Activated effector memory CD4-positive, alpha-beta T cell treated with anti-CD3 and anti-CD28 coated beads, Interleukin-2, amount 50 U/mL, for 16 hours (primary cell): ENCODE measurements around the gene DYNC2LI1.

Source experiments
- DNase-seq: peaks from one replicate; pipeline ENCODE4 v3.0.0-alpha.2; 2020

Gene DYNC2LI1

DNA sequence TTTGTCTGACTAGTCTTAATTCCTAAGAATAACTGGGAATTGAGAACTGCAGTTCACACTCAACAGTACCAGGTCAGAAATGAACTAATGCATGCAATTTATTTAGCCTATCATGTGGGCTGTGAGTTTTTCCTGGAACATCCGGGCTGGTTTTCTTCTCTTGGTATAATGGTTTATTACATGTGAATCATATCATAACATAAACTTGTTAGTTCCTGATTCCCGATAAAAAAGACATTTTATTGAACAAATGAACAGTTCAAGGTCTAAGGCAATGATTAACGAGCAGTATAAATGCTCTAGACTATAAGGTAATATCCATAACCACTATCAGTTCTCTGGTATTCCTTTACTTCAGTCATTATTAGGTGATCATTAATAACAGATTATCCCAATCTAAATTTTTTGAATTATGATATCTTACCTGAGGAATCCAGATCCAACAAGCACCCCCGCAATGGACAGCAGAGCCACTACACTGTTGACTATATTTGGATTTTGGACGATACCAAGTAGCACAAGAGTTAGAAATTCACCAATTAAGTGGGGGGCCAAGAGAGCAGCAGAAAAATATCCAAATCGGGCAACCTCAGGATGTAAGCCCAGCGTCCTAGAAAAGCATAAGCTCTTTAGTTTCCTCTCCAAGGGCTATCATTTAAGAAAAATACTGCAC lies 45.8 kb downstream of the DYNC2LI1 start:
- DNase-seq, result no peak

DNA sequence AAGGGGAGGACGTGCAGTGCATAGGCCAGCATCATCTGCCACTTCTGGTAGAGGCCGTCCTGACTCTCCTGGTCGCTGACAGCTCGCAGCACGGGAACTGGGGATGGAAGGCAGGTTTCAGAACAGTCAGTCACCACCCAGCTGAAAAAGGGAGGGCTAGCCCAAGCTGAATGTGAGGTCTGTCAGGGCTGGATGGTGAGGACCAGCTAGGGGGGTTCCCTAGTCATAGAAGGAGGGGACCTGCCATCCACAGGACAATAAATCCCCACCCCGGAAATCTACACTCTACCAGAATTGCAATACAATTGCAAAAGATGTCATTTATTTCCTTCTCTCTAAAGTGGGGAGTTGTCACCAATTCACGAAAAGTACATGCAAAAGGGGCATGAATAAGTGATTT lies 49.0 kb downstream of the DYNC2LI1 start:
- no peak for DNase-seq

DNA sequence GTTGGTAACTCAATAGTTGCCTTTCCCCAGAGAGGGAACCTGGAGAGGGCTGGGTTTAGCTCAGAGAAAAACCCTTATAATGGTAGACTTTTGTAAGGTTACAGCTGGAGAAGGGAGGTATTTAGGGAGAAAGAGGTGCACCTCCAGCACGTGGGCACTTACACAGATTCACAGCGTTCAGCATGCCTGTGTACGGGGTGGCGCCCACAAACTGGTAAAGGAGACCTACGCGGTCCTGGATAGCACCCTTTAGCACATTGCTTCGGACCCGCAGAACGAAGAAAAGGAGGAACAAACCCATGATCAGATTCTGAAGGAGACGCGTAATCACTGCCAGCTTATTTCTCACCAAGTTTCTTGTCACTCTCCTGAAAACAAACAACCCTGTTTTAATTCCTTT lies 49.9 kb downstream of the DYNC2LI1 start:
- no peak for DNase-seq

DNA sequence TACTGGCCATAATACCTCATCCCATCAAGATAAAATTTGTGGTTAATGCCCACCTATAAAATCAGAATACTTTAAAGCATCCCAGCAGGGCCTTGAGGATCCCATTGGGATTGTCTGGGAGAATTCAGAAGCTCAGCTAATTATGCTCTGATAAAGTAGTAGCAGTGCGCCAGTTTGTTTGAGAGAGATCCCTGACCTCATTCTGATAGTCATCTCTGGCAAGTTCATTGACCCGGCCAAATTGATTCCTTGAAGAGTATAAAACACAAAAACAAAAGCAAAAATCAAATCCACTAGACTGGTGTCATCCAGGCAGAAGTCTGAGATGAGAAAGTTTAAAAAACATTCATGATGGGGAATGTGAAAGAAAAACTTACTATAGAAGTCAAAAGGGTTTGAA lies 50.7 kb downstream of the DYNC2LI1 start:
- DNase-seq, result no peak

DNA sequence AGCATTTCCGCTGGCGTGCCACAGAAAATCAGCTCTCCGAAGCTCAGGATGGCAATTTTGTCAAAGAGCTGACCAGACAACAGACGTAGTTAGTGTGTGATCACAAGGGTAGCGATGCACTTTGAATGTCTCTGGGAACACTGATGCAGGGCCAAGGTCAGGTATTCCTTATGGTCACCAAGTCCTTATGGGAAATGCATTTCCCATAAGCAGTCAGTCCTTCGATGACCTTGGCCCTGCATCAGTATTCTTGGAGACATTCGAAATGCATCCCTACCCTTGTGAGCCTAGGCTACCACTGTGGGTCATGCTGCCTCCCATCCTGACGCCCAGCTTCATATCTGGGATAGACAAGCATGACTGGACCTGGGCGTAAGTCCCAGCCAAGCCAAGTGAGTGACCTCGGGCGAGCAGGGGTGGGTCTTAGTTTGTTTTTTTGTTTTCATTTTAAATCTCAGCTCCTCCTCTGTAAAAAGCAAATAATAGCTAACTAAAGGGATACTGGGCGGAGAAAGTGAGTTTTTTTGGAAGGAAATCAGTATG lies 51.2 kb downstream of the DYNC2LI1 start:
- no peak for DNase-seq

DNA sequence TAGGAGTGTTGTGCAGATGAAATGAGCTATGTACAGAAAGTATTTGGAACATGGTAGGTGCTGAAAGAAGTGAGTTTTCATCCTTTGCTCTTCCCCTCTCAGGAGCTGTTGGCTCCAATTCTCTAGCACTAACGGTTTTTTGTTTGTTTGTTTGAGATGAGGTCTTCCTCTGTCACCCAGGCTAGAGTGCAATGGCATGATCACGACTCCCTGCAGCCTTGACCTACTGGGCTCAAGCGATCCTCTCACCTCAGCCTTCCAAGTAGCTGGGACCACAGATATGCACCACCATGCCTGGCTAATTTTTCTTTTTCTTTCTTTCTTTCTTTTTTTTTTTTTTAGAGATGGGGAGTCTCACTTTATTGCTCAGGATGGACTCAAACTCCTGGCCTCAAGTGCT lies 52.0 kb downstream of the DYNC2LI1 start:
- no peak for DNase-seq

DNA sequence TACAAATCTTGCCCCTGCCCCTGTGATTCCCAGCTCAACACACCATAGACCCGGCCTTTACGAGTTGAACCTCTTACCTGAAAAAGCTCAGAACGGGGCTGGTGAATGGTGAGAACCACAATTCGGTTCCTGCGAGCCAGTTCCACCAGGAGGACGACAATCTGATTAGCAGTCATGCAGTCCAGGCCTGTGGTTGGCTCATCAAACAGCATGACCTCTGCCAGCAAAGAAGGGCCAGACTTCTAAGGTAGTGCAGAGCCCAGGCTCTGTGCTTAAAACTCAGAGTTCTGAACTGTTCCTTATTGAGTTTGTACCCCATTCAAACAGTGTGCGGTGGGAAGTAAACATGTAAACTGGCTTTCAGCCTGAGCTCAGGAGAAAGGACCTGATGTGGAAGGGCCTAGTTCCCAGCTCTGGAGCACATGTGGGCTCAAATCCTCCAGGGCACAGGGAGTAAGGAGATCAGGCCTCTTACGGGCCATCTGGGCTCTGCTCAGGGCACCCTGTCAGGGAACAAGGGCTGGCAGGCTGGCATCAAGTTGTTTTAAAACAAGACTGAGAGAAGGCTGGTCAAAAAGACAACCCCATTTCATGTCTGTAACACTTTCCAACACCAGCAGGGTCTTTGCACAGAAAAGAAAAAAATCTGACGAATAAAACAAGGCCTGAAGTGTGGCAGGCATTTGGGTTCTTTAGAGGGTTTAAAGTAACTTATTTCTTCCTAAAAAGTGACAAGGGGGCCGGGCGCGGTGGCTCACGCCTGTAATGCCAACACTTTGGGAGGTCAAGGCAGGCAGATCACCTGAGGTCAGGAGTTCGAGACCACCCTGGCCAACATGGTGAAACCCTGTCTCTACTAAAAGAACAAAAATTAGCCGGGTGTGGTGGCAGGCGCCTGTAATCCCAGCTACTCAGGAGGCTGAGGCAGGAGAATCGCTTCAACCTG lies 52.7 kb downstream of the DYNC2LI1 start:
- no peak for DNase-seq

DNA sequence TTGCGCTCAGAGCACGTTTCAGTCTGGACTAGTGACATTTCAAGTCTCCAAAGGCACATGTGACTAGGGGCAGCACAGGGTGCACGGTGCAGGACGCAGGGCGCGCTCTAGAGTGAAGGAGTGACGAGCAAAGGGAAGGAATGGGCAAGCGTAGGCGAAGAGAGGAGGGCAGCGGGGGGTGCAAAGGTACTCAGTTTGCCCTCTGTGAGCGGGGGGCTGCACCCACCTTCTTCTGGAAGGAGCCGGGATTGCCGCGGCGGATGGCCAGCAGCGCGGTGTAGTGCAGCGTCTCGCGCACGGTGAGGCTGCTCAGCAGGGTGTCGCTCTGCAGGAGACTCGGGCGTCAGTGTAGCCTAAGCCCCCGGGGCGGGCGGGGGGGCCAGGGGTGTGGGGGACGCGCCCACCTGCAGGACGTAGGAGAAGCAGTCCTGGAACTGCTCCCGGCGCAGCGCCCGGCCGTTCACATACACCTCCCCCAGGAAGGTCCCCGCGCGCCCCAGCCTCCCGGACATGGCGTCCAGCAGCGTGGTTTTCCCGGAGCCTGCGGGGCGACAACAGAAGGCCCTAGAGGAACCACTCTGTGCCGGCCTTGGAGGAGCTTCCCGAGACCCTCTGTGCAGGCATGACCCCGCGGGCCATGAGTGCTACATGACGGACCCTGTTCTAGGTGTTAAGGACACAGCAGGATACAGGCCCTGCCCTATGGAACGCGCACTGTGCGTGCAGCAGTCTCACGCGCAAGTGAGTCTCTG lies 57.9 kb downstream of the DYNC2LI1 start:
- no peak for DNase-seq

DNA sequence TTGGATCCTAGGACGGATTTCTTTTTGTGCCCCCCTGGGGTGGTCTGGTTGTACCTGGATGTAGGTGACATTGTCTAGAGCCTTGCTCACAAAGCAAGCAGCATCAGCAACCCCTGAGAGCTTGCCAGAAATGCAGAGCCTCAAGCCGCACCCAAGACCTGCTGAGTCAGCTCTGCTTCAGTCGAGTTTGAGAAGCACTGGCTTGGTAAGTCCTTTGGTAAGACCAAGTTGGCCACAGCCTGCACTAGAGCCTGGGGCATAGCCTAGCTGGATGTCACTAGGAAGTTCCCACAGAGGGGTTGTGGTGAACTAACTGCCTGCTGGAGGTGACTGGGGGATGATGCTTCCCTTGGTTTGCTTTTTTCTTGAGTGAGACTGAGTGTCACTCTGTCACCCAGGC lies 58.6 kb downstream of the DYNC2LI1 start:
- DNase-seq, result no peak

DNA sequence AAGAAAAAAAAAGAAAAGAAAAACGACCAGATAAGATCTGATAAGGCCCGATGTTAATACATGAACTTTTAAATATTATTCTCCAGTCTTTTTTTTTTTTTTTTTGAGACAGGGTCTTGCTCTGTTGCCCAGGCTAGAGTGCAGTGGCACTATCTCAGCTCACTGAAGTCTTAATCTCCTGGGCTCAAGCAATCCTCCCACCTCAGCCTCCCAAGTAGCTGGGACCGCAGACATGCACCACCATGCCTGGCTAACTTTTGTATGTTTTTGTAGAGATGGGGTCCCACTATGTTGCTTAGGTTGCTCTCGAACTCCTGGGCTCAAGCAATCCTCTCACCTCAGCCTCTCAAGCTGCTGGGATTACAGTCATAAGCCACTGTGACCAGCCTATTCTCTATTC lies 63.2 kb downstream of the DYNC2LI1 start:
- no peak for DNase-seq

DNA sequence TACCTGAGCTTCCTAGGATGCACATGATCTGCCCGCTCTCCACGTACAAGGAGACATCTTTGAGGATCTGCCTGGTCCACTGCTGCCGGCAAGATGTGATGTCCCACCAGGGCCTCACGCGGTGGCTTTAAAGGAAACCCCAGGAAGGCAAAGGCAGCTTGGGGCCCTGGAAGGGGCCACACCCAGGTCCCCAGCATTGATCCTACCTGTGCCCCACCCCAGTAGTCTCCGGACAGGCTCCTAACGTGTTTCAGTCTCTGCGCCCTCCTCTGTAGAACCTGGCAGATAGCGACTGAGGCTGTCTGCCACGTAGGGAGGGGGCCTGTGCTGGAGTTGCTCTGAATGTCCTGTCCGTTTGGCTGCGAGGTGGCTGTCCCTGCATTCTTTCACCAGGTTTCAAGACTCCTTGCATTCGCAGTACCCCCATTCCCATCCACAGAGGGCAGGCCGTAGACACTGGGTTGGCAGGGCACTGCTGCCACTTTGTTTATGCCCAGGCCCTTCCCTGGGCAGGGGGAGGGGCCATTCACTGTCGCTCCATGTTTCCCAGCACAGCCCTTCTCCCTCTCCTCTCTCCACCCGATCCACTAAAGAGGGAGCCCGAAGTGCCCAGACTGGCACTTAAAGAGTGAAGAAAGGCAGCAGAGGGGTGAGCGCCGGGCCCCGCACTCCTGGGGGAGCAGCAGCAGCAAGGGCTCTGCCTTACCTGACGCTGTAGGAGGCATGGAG lies 64.2 kb downstream of the DYNC2LI1 start:
- DNase-seq, result no peak

DNA sequence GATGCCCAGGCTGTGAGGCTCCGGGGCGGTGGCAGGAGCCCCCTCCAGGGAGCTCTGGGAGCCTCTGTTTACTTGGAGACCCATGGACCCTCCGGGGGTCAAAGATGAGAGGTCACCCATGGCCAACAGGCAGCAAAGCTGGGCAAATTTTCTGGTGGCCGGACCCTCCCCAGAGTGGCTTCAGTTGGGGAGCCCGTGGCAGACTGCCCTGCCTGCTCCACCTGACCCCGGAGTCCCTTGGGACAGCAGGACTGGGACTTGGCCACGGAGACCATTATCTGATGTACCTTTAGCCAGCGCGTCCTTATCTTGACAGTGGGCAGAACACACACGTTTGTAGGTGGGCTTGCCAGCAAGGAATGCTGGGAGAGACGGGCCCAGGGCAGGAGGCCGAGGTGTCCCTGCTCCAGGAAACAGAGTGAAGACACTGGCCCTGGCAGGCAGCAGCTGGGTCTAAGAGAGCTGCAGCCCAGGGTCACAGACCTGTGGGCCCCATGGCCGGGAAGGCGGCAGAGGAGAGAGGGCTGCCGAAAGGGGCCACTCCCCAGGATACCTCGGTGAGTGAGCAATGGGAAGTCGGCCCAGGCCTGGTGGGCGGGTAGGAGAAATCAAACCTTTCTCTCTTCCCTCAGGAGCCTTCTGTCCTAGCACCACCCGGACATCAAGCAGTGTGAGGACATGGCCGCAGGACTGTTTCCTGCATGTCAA lies 64.9 kb downstream of the DYNC2LI1 start, which contains the start of the genes ABCG5 and ABCG8:
ABCG5 (minus strand) TSS at position 280 of the 708 bp plus-strand sequence; CDS start at position 120, 160 bp downstream.
ABCG8 (plus strand) TSS at position 412 of the 708 bp plus-strand sequence; CDS start at position 495, 83 bp downstream.
- no peak for DNase-seq

DNA sequence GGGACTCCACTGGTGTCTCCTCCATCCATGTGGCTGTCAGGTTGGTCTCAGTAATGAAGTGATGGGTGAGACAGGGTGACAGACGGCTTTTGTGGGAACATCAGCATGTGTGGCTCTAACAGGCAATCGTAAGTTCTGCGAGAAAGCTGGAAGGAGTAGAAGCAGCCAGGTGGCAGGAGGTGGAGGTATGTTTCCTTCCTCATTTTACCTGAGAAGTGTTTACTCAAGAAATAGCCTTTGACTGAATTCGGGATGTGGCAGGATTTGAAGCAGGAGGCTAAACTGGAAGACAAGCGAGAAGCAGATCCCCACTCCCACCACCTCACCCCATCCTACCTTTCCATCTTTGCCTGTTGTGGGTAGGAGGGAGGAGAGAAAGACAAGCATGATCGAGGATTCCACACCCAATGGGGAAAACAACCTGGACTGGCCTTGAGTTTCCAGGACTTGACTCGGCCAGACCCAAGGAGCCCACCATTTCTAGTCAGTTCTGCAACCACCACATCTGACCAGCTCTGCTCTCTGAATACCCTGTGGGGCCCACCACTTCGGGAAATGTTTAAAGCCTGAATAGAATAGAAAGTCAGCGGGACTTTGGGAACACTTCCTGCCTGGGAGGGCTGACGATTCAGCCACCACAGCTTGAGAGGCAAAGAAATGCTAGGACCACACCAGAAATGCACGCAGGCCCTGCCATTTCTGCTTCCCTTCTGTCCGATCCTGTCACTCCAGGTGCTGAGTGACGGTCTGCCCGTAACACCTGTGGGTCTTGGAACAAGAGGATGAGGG lies 66.1 kb downstream of the DYNC2LI1 start:
- no peak for DNase-seq

DNA sequence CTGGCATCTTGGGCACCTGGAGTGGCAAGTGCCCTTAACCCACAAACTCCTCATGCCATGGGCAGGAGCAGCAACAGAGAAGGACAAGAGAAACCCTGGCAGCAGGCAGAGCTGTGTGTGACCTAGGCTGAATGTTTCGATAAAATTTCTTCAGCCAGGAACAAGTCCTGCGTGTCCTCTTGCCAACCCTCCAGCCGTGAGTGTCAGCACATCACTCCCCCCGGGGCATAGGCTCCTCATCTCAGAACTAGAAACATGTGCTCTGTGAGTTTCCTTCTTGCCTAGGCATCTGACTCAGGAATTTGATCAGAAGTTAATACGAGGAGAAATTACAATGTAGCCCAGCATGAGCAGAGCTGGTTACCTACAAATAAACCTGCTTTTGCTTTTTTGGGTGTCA lies 67.1 kb downstream of the DYNC2LI1 start:
- DNase-seq, result no peak

DNA sequence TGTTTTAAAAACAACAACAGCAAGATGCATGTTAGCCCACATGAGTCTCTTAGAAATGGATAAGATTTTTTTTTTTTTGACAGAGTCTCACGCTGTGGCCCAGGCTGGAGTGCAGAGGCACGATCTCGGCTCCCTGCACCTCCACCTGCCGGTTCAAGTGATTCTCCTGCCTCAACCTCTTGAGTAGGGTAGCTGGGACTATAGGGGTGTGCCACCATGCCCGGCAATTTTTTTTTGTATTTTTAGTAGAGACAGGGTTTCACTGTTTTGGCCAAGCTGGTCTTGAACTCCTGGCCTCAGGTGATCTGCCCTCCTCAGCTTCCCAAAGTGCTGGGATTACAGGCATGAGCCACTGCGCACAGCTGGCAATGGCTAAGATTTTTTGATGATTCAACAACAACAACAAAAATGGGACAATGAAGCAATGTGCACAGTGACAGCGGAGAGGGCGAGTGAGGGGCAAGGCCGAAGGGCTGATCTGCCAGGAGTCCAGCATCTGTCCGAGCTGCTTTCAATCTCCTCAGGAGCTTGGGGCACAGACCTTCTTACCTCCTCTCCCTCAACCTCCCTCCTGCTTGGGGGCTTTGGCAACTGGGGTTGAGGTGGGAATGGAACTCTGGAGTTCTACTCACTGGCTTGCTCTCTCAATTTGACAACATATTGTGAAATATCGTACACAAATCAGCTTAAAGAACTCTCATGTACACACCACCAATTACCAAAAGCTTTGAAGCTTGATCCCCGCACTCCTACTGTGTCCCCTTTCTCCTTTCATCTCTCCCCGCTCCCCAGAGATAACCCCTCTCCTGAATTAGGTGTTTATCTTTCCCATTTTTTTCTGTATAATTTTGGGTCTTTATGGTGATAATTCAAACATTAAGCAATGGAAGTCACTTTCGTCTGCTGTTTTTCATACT lies 68.4 kb downstream of the DYNC2LI1 start:
- DNase-seq, result no peak

DNA sequence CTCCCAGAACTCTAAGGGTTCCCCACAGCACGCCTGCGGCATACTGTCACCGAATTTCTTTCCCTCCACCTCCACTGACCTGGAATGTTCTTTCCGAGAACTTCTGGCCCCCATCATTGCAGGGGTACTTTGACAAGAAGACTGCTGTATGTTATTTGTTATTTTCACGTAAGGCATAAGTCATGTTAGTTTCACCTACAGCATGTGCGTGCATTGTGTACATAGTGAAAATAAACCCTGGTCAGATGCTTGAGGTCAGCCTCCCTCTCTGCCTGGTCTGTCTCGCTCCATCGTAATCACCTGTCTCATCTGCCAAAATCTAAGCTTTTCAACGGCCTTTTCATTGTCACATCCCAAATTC lies 69.0 kb downstream of the DYNC2LI1 start:
- no peak for DNase-seq

DNA sequence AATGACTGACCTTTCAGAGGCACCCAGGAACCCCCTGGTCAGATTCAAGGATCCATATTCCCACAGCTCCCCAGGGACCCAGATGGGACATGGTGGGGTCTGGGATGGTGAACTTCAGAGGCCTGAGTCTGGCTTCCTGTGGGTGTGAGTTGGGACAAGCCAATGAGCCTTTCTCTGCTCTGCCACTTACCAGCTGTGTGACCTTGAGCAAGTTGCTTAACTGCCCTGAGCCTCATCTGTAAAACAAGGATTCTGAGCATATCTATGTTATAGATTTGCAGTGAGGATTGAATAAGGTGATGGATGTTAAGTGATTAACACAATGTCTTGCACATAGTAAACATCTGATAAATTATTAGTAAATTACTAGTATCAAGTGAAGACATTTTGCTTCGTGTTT lies 71.3 kb downstream of the DYNC2LI1 start:
- DNase-seq, result no peak

DNA sequence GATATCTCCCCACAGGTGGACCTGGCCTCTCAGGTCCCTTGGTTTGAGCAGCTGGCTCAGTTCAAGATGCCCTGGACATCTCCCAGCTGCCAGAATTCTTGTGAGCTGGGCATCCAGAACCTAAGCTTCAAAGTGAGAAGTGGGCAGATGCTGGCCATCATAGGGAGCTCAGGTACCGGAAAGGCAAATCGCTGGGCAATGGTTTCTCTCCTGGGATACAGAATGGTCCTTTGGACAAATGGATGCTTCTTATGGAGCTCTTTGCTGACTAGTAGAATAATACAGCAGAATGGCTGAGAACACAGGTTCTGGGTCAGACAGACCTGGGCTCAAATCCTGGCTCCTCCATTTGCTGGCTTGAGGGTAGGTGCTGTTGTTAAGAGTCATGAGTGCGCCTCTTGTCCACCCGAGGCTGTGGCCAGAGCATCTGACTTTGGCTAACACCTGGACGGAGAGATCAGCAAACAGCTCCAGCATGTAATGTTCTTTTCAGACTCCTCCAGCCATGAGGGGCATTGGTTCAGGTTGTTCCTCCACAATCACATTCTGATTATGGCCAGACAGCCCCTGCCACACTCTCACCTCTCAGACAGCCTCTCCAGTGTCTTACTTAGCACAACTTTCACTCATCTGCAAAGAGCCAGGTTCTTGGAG lies 72.4 kb downstream of the DYNC2LI1 start:
- no peak for DNase-seq

DNA sequence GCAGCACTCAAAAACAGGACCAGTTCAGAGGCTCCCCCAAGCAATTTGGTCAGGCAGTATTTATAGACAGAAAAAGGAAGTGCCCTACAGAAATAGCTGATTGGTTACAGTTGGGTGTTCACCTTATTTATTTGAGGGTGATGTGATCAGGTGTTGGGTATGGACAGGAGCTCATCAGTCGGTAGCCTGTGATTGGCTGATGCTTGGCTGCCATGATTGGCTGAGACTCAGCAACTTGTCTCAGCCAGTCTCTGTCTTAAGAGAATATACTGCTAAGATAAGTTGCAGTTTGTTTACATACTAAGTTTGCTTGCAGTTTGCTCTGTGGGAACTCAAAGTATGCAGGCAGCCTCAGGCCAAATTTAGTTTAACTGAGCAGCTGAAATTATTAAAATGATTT lies 74.4 kb downstream of the DYNC2LI1 start:
- DNase-seq, result no peak
